Right lobe of liver (tissue), 4 donors: Measurements from ENCODE around the gene ECHDC3.

Source experiments
- POLR2A ChIP-seq: fragments of 450-650 bp; IDR thresholded peaks from one replicate; pipeline ENCODE4 v1.6.1; 2017; ENCODE audit warnings: antibody characterized with exemption, mild to moderate bottlenecking
- TF ChIP-seq, protein P1 (sequence below), 4 donors: fragments of 200-600 bp in 3 of 4; fragments of 450-650 bp in 1 of 4; IDR thresholded peaks; one replicate each; pipeline versions ENCODE4 v1.5.1 to v1.8.0; 2016 to 2022; ENCODE audit warnings: antibody characterized with exemption in 4 of 4, mild to moderate bottlenecking in 2 of 4
- donor health status: DM: no; HTN: no; CAD: no.
- donor health status: DM: no; HTN: no; CAD: no.
- donor health status: DM: no; HTN: yes; CAD: no.

DNA sequence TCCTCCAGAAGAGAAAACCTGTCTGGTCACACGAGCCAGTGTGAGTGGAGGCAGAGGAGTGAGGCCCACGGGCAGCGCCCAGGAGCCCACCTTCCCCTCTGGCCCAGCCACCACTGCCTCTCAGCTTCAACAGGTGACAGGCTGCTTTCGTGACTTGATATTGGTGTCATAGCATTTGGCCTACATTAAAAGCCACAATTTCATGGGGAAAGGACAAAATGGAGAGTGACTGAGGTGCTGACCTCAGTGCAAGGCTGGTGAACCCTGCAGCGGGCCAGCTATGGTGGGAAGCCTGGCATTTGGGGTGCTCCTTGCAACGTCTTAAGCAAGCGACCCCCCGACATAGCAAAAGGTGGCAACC lies 21.3 kb downstream of the ECHDC3 start:
- TF ChIP-seq, protein P1, sequence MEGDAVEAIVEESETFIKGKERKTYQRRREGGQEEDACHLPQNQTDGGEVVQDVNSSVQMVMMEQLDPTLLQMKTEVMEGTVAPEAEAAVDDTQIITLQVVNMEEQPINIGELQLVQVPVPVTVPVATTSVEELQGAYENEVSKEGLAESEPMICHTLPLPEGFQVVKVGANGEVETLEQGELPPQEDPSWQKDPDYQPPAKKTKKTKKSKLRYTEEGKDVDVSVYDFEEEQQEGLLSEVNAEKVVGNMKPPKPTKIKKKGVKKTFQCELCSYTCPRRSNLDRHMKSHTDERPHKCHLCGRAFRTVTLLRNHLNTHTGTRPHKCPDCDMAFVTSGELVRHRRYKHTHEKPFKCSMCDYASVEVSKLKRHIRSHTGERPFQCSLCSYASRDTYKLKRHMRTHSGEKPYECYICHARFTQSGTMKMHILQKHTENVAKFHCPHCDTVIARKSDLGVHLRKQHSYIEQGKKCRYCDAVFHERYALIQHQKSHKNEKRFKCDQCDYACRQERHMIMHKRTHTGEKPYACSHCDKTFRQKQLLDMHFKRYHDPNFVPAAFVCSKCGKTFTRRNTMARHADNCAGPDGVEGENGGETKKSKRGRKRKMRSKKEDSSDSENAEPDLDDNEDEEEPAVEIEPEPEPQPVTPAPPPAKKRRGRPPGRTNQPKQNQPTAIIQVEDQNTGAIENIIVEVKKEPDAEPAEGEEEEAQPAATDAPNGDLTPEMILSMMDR (IDR thresholded peaks at IDR 0.05), result no peak
- no peak for TF ChIP-seq POLR2A
